Activated CD4-positive, alpha-beta T cell treated with anti-CD3 and anti-CD28 coated beads, Interleukin-10, Interleukin-2, amounts not matched to agents 100 ng/mL and 50 ng/mL, durations not matched to agents 16 hours and 8 hours (primary cell): ENCODE measurements around the gene PRG2.
"Not testable (repeated sequence)": the region's sequence is repeated elsewhere in the genome, so short reads cannot be mapped to it uniquely, and the experiment has no call there.

Experiments
- DNase-seq: peaks from one replicate; pipeline ENCODE4 v3.0.0-alpha.2; 2020

PRG2 gene

DNA sequence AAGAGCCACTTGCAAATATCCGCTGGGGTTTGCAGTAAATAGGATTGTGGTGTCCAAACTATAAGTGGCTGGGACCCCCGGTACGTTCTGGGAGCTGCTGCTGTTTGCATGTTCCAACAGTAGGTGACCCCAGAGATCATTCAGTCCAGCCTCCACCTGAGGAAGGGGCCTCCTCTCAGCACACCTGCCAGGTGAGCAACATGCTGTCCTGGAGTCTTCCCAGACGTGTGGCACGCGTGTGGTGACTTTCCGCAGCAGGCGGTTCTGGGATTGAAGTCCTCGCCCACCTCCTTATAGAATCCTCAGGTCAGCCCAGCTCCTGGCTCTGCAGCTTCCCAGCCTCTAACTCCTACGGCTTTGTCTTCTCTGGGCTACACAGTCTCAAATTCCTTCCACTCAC is 45.6 kb downstream of the PRG2 start:
- no peak for DNase-seq

DNA sequence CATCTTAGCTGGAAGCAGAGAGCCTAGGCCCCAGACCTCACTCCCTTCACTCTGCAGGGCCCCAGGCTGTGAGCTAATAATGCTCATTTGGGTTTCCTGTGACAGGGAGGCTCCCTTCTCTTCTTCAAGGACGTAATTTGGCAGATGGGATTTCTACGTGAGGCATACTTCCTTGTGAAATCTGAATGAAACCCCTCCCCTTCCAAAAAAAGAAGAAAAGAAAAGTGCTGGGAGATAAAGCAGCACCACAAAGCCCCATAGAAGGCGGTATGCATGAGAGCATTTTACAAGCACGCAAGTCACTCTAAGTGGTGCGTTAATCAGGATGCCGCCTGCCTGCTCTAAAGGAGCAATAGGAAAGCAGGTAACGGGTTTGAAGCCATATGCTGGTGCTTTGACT is 46.6 kb downstream of the PRG2 start:
- DNase-seq = no peak

DNA sequence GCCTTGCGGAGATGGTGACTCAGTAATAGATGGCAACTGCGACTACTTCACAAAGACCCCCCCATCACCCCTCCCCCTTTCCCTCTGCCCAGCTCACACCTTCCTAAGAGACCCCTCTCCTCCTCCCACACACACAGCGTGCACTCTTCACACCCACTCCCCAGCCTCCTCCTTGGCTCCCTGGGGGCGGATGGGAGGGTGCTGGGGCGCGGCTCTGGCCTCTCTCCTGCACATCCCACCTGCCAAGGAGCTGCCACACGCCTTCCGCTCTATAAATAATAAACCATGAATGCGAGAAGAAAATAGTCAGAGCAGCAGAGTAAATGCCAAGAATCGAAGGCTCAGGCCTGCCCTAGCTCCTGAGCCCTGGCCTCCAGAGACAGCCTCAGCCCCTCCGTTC is 47.7 kb downstream of the PRG2 start:
- no peak for DNase-seq

DNA sequence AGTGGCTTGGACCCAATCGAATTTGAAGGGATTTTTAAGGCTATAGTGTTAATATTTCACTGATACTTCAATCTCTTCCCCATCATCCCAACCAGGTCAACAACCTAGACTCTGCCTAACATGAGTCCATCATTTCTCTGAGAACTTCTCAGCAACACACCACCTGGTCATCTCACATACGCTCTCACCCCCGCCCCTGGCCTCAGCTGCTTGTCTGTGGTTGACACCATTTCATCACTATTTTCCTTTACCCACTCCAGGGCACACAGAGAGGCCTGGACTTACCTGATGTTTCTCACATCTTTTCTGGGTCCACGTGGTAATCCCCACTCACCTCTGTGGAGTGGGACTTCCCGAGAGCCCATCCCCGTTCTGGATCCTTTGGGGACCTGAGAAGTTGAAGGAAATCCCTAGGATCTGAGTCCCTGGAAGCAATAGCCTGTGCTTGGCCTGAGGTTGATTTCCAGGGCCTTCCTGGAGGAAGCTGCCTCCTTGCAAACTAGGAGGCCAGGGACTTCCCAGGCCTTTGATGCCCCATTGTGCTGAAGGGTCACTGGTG is 49.1 kb downstream of the PRG2 start:
- no peak for DNase-seq

DNA sequence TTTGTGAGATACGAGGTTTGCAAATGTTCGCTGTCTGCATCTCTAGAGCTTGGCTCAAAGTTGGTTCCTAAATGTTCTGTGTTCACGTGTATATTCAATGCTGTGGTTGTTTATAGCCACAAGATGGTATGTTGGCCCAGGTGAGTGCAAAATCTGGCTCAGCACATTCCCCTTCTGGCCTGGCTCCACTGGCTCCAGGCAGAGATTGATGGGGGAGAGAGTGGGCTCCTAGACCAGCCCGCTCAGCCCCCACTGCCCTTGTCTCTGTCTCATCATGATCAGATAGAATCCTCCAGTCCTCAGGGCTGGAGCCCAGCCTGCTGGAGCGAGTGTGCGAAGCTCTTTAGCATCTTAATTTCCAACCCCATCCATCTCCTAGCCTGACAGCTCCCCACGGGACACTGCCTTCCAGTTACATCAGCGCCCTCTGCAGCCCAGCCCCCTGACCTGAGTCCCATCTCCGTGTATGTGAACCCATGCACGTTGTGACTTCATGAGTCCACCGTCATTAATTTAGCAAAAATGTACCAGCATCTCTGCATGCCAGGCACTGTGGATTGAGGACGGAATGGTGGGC is 50.3 kb downstream of the PRG2 start:
- DNase-seq = no peak

DNA sequence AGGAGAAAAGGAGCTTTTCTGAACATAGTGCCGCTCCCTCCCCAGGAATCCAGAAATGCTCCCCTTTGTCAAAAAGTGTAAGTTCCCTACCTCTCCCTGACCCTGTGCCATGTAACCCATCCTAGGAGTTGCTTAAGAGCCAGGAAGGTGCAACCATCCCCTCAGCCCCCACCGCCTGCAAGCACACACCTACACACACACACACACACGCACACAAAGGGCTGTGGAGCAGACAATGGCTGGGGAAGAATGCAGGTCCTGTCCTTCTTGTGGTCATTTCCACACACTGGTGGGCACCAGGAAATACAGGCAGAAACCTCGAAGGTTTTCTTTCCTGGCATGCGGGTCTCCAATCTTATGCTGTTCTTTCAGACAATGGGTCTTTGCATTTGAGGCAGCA is 51.1 kb downstream of the PRG2 start:
- no peak for DNase-seq

DNA sequence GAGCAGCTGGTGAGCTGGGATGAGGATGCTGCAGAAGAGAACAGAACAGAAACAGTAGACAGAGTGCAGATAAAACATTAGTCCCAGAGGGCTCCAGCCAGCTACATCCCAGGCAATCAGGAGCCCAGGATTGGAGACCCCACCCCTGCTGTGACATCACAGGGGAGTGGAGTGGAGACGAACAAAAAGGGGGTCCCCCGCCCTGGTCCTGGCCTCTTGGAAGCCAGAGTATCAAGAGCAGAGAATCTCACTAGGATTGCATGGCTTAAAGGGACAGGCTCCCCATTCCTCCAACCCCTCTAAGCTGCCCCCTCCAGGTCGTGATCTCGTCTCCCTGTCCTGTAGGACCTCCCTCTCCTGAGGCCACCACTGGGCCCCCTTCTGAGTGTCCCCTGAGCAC is 52.3 kb downstream of the PRG2 start, which contains the start of gene P2RX3:
Gene P2RX3, plus strand, starts transcription at position 211 of the 400 bp plus-strand sequence. CDS start 199 bp downstream, outside the sequence.
- no peak for DNase-seq

DNA sequence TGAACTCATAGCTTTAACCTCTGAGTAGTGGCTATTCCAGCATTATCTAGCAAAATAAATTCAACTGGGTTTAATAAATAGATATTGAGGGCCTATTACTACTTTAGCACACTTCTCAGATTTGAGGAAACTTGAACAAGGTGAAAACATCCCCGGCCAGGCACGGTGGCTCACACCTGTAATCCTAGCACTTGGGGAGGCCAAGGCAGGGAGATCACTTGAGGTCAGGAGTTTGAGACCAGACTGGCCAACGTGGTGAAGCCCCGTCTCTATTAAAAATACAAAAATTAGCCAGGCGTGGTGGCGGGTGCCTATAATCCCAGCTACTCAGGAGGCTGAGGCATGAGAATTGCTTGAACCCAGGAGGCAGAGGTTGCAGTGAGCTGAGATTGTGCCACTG is 53.6 kb downstream of the PRG2 start:
- DNase-seq = not testable (repeated sequence)
